Amniotic epithelial cell (primary cell): ENCODE measurements around the gene CCNG1.
"Not testable (repeated sequence)": the region's sequence is repeated elsewhere in the genome, so short reads cannot be mapped to it uniquely, and the experiment has no call there.

Source experiments
- DNase-seq: peaks from one replicate; pipeline ENCODE4 v3.0.0-alpha.2; 2010; ENCODE audit warnings: low read depth

Gene CCNG1

DNA sequence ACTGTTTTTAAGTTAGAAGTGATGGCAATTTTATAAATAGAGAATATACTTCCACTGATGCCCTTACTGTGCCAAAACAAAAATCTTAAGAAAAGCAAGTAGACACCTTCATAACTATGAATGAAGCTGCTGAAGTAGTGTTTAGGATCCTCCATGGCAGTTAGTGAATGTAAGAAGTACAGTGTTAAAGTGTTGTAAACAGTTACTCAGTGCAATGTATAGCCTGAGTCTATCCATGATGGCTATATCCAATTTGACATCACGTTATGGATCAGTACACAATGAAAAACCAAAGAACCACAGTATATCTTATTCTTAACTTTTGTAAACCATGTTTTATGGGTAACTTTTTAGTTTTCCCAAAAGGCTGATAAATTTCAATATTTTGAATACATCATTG lies 7.1 kb downstream of the CCNG1 start:
- no peak for DNase-seq

DNA sequence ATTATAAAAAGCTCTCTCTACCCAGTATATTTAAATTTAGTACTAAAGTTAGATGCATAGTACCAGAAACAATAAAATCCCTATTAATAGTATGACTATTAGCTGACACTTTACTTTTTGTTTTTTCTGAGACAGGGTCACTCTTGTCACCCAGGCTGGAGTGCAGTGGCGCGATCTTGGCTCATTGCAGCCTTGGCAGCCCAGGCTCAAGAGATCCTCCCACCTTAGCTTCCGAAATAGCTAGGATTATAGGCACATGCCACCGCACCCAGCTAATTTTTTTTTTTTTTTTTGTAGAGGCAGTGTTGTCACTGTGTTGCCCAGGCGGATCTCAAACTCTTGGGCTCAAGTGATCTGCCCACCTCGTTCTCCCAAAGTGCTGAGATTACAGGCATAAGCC lies 8.0 kb downstream of the CCNG1 start:
- DNase-seq, result no peak

DNA sequence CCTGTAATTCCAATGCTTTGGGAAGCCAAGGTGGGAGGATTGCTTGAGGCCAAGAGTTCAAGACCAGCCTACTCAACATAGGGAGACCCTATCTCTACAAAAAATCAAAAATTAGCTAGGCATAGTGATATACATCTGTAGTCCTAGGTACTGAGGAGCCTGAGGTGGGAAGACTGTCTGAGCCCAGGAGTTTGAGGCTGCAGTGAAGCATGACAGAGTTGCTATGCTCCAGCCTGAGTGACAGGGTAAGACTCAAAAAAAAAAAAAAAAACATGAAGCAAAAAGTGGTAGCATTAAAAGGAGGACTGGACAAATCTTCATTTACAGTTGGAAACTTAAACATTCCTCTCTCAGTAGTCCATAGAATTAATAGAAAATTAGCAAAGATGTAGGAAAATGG lies 9.8 kb downstream of the CCNG1 start:
- DNase-seq, result no peak

DNA sequence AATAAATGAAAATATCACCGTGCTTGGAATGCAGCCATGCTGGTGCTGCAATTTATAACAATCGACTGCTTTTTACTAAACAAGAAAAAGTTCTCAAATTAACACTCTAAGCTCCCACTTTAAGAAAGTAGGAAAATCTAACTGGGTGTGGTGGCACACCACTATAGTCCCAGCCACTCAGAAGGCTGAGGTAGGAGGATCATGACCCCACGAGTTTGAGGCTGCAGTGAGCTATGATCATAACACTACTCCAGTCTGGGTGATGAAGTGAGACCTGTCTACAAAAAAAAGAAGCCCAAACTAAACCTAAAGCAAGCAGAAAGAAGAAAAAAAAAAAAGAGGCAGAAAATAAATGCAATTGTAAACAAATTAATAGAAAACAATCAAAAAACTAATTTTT lies 10.5 kb downstream of the CCNG1 start:
- no peak for DNase-seq

DNA sequence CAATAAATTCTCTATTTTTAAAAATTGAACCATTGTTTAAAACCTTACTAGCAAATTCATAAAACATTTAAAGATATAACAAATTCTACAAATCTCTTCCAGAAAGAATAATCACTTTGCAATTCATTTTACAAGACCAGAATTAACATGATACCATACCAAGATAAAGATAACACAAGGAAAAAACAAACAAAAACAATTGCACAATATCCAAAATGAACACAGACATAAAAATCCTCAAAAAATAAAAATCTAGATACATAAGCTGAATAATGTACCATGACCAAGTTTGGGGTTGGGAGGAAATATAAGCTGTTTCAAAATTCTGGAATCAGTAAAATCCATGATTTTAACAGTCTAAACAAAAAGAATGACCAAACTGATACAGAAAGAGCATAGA lies 11.1 kb downstream of the CCNG1 start:
- no peak for DNase-seq

DNA sequence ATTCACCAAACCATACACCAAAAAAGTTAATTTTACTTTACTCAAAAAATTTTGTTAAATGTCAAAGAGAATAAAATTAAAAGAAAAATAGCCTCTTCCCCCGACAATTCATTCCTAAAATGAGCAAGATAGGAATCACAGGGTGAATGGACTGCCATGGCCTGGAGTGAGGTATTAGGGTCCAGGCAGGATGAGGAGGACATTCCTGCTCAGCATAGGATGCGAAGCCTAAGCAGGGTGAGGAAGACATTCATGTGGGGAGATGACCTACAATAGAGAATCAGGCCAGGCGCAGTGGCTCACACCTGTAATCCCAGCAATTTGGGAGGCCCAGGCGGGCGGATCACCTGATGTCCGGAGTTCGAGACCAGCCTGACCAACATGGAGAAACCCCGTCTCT lies 14.1 kb downstream of the CCNG1 start:
- DNase-seq, result no peak

DNA sequence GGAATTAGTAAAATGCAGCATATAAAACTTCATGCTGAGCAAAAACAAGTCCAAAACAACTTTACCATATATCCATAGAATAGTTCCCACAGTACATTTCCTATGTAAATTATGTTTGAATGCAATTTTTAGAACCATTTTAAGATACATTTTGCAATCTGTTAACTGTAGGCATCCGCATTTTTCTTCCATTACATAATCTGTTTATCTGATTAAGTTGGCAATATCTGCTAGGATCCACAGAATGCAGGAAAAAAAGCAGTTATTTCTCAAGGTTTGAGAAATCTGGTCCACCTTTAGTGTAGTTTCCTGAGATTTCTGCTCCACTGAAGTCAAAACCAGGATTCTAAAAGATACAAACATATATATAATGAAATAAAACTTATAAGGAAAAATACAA lies 16.3 kb downstream of the CCNG1 start:
- peak; percentile 81 for DNase-seq

DNA sequence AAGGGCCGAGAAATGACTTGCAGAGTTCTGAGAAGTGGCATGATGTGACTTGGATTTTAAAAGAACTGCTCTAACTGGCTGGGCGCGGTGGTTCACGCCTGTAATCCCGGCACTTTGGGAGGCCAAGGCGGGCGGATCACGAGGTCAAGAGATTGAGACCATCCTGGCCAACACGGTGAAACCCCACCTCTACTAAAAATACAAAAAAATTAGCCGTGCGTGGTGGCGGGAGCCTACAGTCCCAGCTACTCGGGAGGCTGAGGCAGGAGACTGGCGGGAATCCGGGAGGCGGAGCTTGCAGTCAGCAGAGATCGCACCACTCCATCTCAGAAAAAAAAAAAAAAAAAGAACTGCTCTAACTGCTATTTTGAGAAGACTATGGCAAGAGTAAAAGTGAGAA lies 18.0 kb downstream of the CCNG1 start:
- not testable (repeated sequence) for DNase-seq

DNA sequence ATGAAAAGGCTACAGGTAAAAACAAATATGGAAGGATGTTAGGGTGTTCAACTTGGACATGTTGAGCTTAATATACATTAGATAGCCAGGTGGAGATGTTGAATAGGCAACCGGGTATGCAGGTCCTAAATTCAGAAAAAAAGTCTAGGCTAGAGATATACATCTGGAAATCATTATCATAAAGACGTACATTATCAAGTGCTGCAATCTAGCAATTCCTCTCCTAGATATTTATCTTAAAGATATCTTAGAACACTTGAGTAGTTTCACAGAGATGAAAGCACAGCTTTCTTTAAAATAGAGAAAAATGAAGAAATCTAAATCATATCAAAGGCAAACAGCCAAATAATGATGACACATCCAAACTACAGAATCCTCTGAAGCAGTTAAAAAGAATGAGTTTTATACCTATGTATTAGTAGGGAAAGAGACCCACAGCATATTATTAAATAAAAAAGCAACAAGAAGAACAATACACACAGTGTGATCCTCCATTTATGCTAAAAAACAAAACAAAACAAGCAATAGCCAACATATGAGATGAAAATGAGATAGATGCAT lies 18.7 kb downstream of the CCNG1 start:
- DNase-seq, result no peak

DNA sequence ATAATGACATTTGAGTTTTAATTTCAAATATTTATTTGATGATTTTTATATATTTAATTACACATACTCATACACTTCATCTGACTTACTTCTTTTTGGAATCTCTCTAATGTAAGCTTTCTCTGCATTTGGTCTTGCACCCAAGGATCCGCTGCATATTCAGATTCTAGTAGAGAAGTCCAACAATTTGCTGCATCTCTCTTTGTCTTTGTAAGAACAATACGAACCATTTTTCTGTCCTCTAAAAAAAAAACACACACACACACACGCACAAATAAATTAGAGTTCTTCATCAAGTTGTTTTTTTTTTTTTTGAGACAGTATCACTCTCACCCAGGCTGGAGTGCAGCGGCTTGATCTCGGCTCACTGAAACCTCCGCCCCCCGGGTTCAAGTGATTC lies 19.4 kb downstream of the CCNG1 start:
- DNase-seq, result no peak

DNA sequence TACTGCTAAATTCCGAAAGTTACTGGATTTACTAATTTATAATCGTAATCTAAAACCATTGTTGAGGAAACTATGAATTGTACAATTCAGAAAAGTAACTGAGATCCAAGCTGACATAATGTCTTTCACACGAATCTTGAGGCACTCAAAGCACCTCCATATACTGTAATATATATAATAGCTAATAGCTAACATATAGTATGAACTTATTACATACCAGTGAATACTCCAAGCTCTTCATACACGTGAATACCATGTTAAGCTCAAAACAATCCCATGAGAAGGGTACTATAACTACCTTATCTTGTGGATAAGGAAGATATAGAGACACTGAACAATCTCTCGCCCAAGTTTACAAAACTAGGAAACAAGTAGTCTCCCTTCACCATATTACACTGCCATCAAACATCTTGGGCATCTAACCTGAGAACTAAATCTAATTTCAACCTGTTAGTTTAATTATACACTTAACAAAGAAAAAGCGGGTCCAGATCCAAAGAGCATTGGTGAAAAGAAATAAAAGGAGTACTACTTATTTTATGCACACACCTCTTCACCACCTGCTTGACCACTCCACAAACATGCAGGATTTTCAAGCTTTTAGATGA lies 21.5 kb downstream of the CCNG1 start:
- peak; percentile 23 for DNase-seq

DNA sequence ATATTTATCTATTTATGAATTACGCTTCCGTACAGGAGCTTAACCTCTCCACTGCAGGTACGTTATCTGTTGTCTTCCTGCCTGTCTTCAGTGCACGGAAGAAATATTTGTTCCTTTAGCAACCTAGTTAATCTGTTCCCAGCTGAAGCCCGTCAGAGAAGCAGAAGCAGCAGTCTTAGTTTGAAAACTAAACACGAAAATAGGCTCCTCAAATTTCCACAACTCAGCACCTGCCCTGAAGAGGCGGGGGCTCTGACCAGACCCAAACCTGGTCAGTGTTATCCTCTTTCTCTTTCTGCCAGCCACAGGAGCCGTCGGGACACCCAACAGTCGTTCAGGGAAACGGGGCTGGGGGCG lies 22.0 kb downstream of the CCNG1 start:
- DNase-seq, result peak; percentile 21

DNA sequence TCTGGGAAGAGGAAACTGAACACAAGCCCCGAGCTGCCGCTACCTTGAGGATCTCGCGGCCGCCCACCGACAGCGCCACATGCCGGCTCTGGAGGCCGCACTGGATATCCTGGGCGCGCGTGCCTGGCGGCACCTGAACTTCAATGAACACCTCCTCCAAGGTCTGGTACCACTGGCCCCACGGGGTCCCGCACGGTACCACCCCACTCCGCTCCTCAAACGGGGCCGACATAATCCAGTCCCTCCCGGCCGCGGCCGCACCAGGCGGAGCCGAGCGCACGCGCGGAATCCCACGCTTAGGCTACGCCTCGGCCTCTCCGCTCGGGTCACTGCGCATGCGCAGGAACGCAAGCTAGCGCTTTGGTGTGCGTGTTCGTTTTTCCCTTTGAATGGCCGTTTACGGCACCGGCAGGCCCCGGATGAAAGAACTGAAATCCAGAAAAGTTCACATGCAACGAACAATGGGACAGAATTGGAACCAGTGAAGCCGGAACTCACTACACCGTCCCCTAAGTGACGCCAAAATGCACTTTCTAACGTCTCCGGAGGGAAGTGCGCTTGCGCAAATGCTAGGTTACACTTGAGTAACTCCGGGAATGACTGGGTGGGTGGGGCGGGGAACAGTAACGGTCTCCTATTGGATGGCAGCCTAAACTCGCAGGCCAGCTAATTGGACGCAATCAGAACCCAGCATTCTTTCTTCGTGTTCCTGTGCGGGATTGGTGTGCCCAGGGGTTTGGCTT lies 22.6 kb downstream of the CCNG1 start, which contains the start of gene NUDCD2:
Gene NUDCD2 (minus strand): TSS at position 284 of the 743 bp plus-strand sequence. CDS start 52 bp downstream, at position 232.
- peak; percentile 99 for DNase-seq

DNA sequence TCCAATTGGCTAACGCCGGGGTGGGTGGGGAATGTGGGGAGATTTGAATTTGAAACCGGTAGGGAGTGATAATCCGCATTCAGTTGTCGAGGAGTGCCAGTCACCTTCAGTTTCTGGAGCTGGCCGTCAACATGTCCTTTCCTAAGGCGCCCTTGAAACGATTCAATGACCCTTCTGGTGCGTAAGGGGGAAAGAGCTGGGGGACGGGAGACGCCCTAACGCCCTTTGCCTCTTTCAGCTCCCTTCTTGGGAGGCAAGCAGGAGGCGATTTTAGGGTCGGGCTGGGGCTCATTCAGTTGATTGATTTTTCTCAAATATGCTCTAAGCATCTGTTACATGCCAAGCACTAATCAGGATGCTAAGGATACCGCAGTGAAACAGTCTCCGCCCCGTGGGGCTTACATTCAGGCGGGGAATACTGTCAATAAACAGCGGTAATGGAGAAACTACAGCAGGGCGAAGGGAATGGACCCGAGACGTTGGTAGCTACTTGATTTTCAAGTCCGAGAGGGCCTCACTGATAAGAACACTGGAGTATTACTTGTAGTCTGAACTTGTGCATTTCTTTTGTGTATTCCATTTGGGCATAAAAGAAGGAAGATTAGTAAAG lies 23.3 kb downstream of the CCNG1 start, which contains the start of gene HMMR:
Gene HMMR (plus strand): TSS at position 71 of the 610 bp plus-strand sequence. CDS start 61 bp downstream, at position 132.
- peak; percentile 55 for DNase-seq

DNA sequence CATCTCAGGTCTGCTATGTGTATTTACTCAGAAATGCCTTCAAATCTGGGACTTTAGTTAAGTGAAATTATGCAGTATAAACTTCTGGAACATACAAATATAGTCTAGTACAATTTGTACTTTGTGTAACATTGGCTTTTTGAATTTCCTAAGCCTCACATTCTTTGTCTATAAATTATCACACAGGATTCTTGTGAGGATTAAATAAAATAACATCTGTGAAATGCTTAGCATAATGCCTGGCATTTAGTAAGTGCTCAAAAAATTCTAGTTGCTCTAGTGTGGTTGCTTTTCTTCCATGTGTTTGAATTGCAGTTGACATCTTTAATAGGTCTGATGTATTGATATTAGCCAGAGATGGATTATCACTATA lies 25.7 kb downstream of the CCNG1 start:
- DNase-seq, result peak; percentile 83

DNA sequence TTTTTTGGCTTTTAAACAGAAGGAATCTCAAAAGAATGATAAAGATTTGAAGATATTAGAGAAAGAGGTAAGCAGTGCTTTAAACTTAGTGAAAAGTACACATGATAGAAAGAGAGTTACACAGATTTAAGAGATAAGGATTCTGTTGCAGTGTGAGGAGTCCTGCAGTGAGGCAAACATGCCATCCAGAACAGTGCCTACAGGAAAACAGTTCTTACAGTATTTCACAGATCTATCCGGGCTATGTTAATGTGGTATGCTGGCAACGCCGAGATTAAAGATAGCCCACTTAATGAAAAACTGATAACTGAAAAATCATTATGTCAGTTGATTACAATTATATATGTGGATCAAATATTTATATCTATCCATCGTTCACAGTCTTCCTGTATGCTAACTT lies 30.3 kb downstream of the CCNG1 start:
- DNase-seq, result no peak

DNA sequence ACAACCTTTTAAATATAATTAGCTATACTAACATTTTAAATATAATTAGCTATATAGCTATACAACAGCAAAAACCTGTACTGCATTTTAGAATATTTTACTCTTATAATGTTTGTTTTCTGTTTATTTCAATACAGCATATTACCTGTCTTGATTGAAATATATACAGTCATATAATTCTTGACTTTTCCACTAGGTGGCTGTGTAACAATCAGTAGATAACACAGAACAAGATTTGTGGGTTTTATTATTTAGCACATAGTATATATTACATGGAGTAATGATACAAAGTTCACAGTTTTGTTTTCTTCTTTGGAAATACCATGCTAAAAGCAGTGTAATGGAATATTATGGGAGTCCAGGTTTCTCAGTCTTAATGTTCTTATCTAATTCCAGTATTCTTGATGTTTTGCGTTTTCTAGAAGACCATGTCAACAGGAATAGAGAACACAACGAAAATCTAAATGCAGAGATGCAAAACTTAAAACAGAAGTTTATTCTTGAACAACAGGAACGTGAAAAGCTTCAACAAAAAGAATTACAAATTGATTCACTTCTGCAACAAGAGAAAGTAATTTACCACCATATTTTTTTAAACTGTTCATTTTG lies 36.3 kb downstream of the CCNG1 start:
- no peak for DNase-seq

DNA sequence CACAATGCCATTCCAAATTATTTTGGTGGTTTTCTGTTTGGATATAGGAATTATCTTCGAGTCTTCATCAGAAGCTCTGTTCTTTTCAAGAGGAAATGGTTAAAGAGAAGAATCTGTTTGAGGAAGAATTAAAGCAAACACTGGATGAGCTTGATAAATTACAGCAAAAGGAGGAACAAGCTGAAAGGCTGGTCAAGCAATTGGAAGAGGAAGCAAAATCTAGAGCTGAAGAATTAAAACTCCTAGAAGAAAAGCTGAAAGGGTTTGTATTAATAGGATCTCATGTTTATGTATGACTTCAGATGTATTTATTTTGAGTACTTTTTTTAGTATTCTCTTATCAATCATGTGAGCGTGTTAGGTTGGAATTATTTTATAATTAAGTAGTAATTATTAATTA lies 38.0 kb downstream of the CCNG1 start:
- DNase-seq, result no peak

DNA sequence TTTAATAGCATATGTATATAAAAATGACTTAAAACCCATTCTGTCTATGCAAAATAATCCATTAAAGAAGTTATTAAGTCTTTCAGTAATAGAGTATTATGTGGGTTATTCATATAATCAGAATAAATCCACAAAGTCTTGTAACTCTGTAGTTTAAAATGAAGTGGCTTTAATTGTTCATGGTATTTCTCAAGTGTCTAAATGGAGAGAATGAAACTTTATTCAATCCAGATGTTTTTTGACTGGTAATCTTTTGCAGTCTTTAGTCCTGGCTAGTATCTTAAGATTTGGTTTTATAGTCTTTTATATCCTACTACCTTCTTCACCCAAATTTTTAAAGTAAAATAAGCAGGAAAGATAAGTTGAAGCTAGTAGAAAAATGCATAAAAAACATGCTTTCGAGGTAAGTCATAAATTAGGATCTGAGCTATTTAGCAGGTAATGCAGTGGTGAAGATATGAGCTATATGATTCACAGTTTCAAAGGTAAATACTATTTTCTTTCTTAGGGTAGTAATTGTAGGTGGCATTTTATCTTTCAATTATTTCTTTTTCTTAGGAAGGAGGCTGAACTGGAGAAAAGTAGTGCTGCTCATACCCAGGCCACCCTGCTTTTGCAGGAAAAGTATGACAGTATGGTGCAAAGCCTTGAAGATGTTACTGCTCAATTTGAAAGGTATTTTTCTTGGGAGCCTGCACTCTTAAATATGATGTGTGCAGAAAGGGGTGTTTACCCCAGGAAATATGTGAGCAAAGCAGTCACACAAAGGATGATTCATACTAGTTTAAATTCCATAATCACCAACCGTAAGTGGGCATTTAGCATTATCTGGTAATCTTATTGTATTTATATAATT lies 41.0 kb downstream of the CCNG1 start:
- peak; percentile 36 for DNase-seq

DNA sequence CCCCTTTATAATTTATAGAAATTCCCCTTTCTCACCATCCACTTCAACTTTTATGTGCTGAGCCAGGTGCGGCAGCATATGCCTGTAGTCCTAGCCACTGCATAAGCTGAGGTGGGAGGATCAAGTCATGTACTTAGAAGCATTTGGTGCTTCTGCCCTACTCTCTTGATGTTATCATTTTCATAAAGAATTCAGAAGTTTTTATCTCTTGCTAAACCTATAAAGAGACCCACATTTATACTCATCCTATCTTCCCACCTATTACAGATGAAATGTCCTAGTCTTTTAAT lies 41.5 kb downstream of the CCNG1 start:
- no peak for DNase-seq

DNA sequence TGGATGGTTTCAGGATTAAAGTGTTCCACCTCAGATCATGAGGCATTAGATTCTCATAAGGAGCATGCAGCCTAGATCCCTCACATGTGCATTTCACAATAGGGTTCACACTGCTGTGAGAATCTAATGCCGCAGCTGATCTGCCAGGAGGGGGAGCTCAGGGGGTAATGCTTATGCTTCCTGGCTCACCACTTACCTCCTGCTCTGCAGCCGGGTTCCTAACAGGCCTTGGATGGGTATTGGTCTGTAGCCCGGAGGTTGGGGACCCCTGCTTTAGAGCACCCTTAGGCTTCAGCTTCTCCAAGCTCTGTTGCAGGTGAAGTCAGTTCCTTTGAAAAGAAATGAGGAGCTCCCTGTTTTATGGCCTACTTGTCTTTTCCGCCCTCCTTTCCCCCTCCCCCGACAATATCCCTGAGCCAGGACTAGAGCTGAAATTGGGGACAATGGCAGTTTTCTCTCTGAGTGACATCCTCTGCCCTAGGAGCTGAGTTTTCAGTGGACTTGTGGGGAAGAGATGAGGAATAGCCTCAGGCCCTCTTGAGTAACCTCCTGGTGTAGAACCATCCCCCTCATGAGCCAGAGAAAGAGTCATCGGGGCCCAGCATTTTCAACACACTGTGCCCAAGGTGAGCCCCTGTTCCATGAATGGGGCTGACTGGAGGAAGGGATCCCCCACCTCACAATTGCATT lies 51.8 kb downstream of the CCNG1 start:
- DNase-seq, result peak; percentile 72

DNA sequence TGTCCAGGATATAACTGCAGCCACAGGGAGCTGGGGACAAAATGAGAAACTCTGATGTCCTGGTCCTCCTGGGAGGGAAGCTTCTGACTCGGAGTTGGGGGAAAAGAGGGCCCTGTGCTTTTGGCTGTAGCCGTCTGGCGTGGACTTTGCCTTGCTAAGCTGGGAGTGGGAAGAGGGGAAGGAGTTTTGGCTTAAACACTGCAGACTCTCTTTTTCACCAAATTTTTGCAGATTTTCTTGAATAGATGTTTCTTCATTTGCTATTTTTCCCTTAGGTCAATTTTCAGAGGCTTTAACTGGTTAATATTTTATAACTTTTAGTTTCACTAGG lies 52.3 kb downstream of the CCNG1 start:
- no peak for DNase-seq
